ENCODE measurements around the gene DDX6. TPM values are rescaled to one million over a fixed set of nuclear protein-coding genes. Genes with fewer than 3 reads are reported as not detected.

DDX6 gene, protein sequence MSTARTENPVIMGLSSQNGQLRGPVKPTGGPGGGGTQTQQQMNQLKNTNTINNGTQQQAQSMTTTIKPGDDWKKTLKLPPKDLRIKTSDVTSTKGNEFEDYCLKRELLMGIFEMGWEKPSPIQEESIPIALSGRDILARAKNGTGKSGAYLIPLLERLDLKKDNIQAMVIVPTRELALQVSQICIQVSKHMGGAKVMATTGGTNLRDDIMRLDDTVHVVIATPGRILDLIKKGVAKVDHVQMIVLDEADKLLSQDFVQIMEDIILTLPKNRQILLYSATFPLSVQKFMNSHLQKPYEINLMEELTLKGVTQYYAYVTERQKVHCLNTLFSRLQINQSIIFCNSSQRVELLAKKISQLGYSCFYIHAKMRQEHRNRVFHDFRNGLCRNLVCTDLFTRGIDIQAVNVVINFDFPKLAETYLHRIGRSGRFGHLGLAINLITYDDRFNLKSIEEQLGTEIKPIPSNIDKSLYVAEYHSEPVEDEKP
- total RNA-seq (2022) (111 and 143 TPM in 2 replicates), Bru-seq, nascent RNA (percentile 94 among the genes with signal in this experiment), BruChase-seq, experiment 1, labeled RNA remaining after a 6-hour chase (percentile 99 among the genes with signal in this experiment), BruChase-seq, experiment 2, labeled RNA remaining after a 2-hour chase (percentile 98 among the genes with signal in this experiment)
- long read RNA-seq, full-length matches to known transcripts, result 4 of 18 reads
- long read RNA-seq, partial matches to known transcripts, result 4 of 18 reads
- long read RNA-seq, other reads (novel, unspliced or antisense), result 10 of 18 reads

GRCh38 chr11:118791111-118791960 is at the start of gene DDX6:
Gene DDX6 (minus strand): TSS chr11:118791164. CDS start chr11:118786251, 4,913 bp downstream.
- H3K9me3 Mint-ChIP-seq (ENCODE audit: unreplicated experiment), result no peaks in the 10 kb centered on the region
- ChIA-PET CTCF (interaction anchor here (0.6 to 5.0 kb wide), 16 partner anchors 10 to 1556 kb away, joined by 3 to 58 read pairs (median 4); no protein-coding TSS in a partner anchor), POLR2A (interaction anchor here (0.6 to 5.9 kb wide), 37 partner anchors 8 to 539 kb away, joined by 3 to 98 read pairs (median 4); partner anchors contain the start of genes C2CD2L, CENATAC, MPZL3 and UPK2)
- TF ChIP-seq, protein P1, sequence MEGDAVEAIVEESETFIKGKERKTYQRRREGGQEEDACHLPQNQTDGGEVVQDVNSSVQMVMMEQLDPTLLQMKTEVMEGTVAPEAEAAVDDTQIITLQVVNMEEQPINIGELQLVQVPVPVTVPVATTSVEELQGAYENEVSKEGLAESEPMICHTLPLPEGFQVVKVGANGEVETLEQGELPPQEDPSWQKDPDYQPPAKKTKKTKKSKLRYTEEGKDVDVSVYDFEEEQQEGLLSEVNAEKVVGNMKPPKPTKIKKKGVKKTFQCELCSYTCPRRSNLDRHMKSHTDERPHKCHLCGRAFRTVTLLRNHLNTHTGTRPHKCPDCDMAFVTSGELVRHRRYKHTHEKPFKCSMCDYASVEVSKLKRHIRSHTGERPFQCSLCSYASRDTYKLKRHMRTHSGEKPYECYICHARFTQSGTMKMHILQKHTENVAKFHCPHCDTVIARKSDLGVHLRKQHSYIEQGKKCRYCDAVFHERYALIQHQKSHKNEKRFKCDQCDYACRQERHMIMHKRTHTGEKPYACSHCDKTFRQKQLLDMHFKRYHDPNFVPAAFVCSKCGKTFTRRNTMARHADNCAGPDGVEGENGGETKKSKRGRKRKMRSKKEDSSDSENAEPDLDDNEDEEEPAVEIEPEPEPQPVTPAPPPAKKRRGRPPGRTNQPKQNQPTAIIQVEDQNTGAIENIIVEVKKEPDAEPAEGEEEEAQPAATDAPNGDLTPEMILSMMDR (IDR thresholded peaks at IDR 0.05; ENCODE audit: unreplicated experiment), result no peak
- H3K27me3 Mint-ChIP-seq (ENCODE audit: insufficient read depth, unreplicated experiment), result no peaks in the 10 kb centered on the region
- peak; percentile 85 for DNase-seq (ENCODE audit: unreplicated experiment)
- H3K4me3 Mint-ChIP-seq (ENCODE audit: unreplicated experiment), result peak within 1 kb of the TSS; percentile 99
- peaks cover 39% of the 10 kb centered on the region for H3K36me3 Mint-ChIP-seq (ENCODE audit: insufficient read depth, unreplicated experiment)
- TSS peak; percentile 78 for BruUV-seq (replicated peaks)
- H3K27ac Mint-ChIP-seq (ENCODE audit: low read depth, unreplicated experiment), result peak within 1 kb of the TSS; percentile 100
- intact Hi-C loops (cut with micrococcal nuclease), result loop anchor here (5.0 kb wide), 2 partner anchors 56 to 116 kb away; no protein-coding TSS in a partner anchor
- H3K4me1 Mint-ChIP-seq (ENCODE audit: insufficient read depth, unreplicated experiment), result peaks cover 5% of the 10 kb centered on the region

GRCh38 chr11:118838905-118839553 is 48.1 kb upstream of the DDX6 start:
- intact Hi-C loops (cut with micrococcal nuclease), result no loop called here
- H3K9me3 Mint-ChIP-seq (ENCODE audit: unreplicated experiment), result no peaks in the 10 kb centered on the region
- H3K4me3 Mint-ChIP-seq (ENCODE audit: unreplicated experiment), result no peak overlapping the region
- BruUV-seq (replicated peaks), result no TSS peak
- ChIA-PET CTCF (no interaction called here), POLR2A (interaction anchor here (0.9 kb wide), 1 partner anchor 11 kb away, joined by 3 read pairs; no protein-coding TSS in a partner anchor)
- H3K27ac Mint-ChIP-seq (ENCODE audit: low read depth, unreplicated experiment), result no peak overlapping the region
- H3K27me3 Mint-ChIP-seq (ENCODE audit: insufficient read depth, unreplicated experiment), result no peaks in the 10 kb centered on the region
- DNase-seq (ENCODE audit: unreplicated experiment), result no peak
- H3K36me3 Mint-ChIP-seq (ENCODE audit: insufficient read depth, unreplicated experiment), result no peaks in the 10 kb centered on the region
- TF ChIP-seq, protein P1 (IDR thresholded peaks at IDR 0.05; ENCODE audit: unreplicated experiment), result no peak
- peaks cover 19% of the 10 kb centered on the region for H3K4me1 Mint-ChIP-seq (ENCODE audit: insufficient read depth, unreplicated experiment)

- H3K27me3 Mint-ChIP-seq (ENCODE audit: insufficient read depth, unreplicated experiment), result no peaks in the 10 kb centered on the region
- no TSS peak for BruUV-seq (replicated peaks)
- CTCF ChIA-PET, result interaction anchor here (0.6 kb wide), 1 partner anchor 47 kb away, joined by 3 read pairs; the partner anchor contains the start of gene DDX6
- TF ChIP-seq, protein P1 (IDR thresholded peaks at IDR 0.05; ENCODE audit: unreplicated experiment), result no peak
- H3K4me3 Mint-ChIP-seq (ENCODE audit: unreplicated experiment), result no peak overlapping the region
- no peaks in the 10 kb centered on the region for H3K36me3 Mint-ChIP-seq (ENCODE audit: insufficient read depth, unreplicated experiment)
- POLR2A ChIA-PET, result no interaction called here
- H3K27ac Mint-ChIP-seq (ENCODE audit: low read depth, unreplicated experiment), result no peak overlapping the region
- DNase-seq (ENCODE audit: unreplicated experiment), result no peak
- H3K4me1 Mint-ChIP-seq (ENCODE audit: insufficient read depth, unreplicated experiment), result peaks cover 13% of the 10 kb centered on the region
- intact Hi-C loops (cut with micrococcal nuclease), result no loop called here
- no peaks in the 10 kb centered on the region for H3K9me3 Mint-ChIP-seq (ENCODE audit: unreplicated experiment)
Measured at GRCh38 chr11:118837868-118838267, 46.9 kb upstream of the DDX6 start.
